Coronary artery (tissue), 2 donors: ENCODE data around the gene QKI.
A peak's percentile ranks its signal among the peaks of the same experiment; 100 is the strongest.

Source experiments
- DNase-seq: peaks from one replicate; pipeline ENCODE4 v3.0.0-alpha.2; 2017; ENCODE audit warnings: low spot score
- H3K27ac ChIP-seq, 2 donors: fragments of 200-600 bp; sonication (generic); one replicate each; pipeline ENCODE4 v1.5.1; 2016 to 2019
- H3K4me3 ChIP-seq: fragments of 200-600 bp; sonication (generic); 2 replicates; pipeline ENCODE4 v1.5.1; 2016; ENCODE audit warnings: mild to moderate bottlenecking, moderate library complexity
- CTCF ChIP-seq: fragments of 200-600 bp; sonication (generic); IDR thresholded peaks from one replicate; pipeline ENCODE4 v1.5.1; 2019; ENCODE audit warnings: antibody characterized with exemption

The QKI gene

GRCh38 chr6:163414117-163414945 lies at the start of gene QKI:
Gene QKI, plus strand, starts transcription at chr6:163414718. Its CDS starts 476 bp downstream, at chr6:163415194.
- peak within 1 kb of the TSS; percentile 88 for H3K4me3 ChIP-seq
- TF ChIP-seq CTCF = no peak
- peak; percentile 84 for DNase-seq
- peak within 1 kb of the TSS; percentile 97 to 100 for H3K27ac ChIP-seq

- TF ChIP-seq CTCF = no peak
- Histone ChIP-seq H3K27ac (no peak overlapping the region), H3K4me3 (no peak overlapping the region)
- no peak for DNase-seq
These were observed 48.2 kb upstream of the QKI start for GRCh38 chr6:163366288-163366687.

GRCh38 chr6:163367497-163368183 lies 46.9 kb upstream of the QKI start:
- TF ChIP-seq CTCF = no peak
- no peak for DNase-seq
- Histone ChIP-seq H3K27ac (no peak overlapping the region), H3K4me3 (no peak overlapping the region)

- no peak for DNase-seq
- no peak overlapping the region for H3K27ac ChIP-seq
- no peak for TF ChIP-seq CTCF
- no peak overlapping the region for H3K4me3 ChIP-seq
These were observed 45.4 kb upstream of the QKI start for GRCh38 chr6:163369141-163369540.

DNA sequence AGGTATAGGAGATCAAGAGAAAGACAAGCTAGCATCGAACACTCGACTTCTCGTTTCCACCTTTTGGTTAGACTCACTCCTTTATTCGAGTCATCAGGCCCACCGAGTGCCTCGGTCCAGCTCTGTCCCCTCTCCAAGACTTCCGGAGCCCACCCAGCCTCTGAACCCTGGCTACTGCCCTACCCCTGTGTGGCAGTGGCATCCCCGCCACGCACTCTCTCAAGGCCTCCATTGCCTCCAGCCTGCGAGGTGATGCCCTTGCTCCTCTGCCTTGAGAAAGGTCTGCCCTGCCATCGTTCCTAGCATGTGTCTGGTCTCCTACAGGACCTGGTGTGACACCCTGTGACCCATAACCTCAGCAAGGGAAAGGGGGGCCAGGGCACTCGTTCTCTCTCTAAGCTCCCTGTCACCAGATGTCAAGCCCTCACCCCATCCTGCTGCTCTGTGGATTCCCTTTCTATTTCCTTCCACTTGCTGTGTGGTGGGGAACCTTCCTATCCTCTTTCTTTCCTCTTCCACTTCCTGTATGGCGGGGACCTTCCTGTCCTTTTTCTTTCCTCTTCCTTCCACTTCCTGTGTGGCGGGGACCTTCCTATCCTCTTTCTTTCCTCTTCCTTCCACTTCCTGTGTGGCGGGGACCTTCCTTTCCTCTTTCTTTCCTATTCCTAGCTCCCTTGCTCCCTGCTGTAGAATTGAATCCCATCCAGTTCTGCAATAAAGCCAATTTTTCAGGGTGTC lies 44.7 kb upstream of the QKI start:
- no peak for TF ChIP-seq CTCF
- no peak for DNase-seq
- Histone ChIP-seq H3K4me3 (no peak overlapping the region), H3K27ac (no peak overlapping the region)

GRCh38 chr6:163370464-163371117 lies 43.9 kb upstream of the QKI start:
- Histone ChIP-seq H3K4me3 (no peak overlapping the region), H3K27ac (no peak overlapping the region)
- no peak for TF ChIP-seq CTCF
- DNase-seq = no peak
